B cell (primary cell): Measurements from ENCODE around the gene ARL6IP1. TPM values are rescaled to one million over a fixed set of nuclear protein-coding genes. Genes with fewer than 3 reads are reported as not detected.

ENCODE experiments used
- ATAC-seq: fragments of 200-7000 bp; cut with Tn5 transposase; one replicate; pipeline ENCODE4 v1.10.0; 2021; ENCODE audit warnings: low read depth, mild to moderate bottlenecking, moderate number of reproducible peaks, moderate library complexity
- CTCF ChIA-PET: fragments of 350-600 bp; sonication (Branson Sonifier 250); formaldehyde crosslinking; loops from one replicate; lab custom pipeline; 2021; ENCODE audit warnings: antibody characterized with exemption, inconsistent platforms; lab: Charles Lee
- POLR2A ChIA-PET: fragments of 350-600 bp; sonication (Branson Sonifier 250); formaldehyde crosslinking; loops from one replicate; lab custom pipeline; 2021; ENCODE audit warnings: antibody characterized with exemption; lab: Charles Lee
- DNase-seq: peaks from one replicate; pipeline ENCODE4 v3.0.0; 2013
- H2AFZ ChIP-seq: 2 replicates; pipeline ENCODE4 v1.6.1; 2012; ENCODE audit warnings: mild to moderate bottlenecking, low read depth, low read length; ENCODE audit not compliant: insufficient read depth, poor library complexity, severe bottlenecking
- H3K27ac ChIP-seq, 2 donors: 1 replicate in 1 of 2; 2 replicates in 1 of 2; pipeline ENCODE4 v1.5.1; 2012 to 2013; ENCODE audit warnings: low read length in 2 of 2, mild to moderate bottlenecking in 2 of 2, moderate library complexity in 1 of 2
- H3K27me3 ChIP-seq, 4 experiments: fragments of 200-600 bp in 1 of 4; sonication (generic) in 1 of 4; replicated peaks in 1 of 4; 1 replicate in 2 of 4; 2 replicates in 2 of 4; pipeline versions ENCODE4 v1.6.1 to v1.7.0; 2013 to 2016; ENCODE audit warnings: low read length in 3 of 4, mild to moderate bottlenecking in 2 of 4, mixed read lengths in 1 of 4, moderate library complexity in 1 of 4; ENCODE audit not compliant: insufficient read depth in 4 of 4, control insufficient read depth in 3 of 4; ENCODE audit errors: control extremely low read depth in 1 of 4
- H3K36me3 ChIP-seq, 2 experiments: replicated peaks in 1 of 2; 1 replicate in 1 of 2; 2 replicates in 1 of 2; pipeline versions ENCODE4 v1.6.1 to v1.7.1; 2013; ENCODE audit warnings: low read length in 1 of 2; ENCODE audit not compliant: insufficient read depth in 2 of 2, control insufficient read depth in 1 of 2; ENCODE audit errors: control extremely low read depth in 1 of 2, extremely low read depth in 1 of 2
- H3K4me1 ChIP-seq, 2 donors: fragments of 200-600 bp in 1 of 2; sonication (generic) in 1 of 2; 1 replicate in 1 of 2; 2 replicates in 1 of 2; pipeline versions ENCODE4 v1.5.1 to v1.6.1; 2013 to 2017; ENCODE audit warnings: low read length in 2 of 2; ENCODE audit not compliant: control insufficient read depth in 2 of 2, insufficient read depth in 2 of 2
- H3K4me2 ChIP-seq: replicated peaks from 2 replicates; pipeline ENCODE3; 2012; ENCODE audit warnings: mild to moderate bottlenecking, low read depth, low read length; ENCODE audit not compliant: poor library complexity, severe bottlenecking
- H3K4me3 ChIP-seq, 5 experiments: fragments of 200-600 bp in 1 of 5; sonication (generic) in 1 of 5; 1 replicate in 3 of 5; 2 replicates in 2 of 5; pipeline versions ENCODE4 v1.5.1 to v1.7.0; 2011 to 2016; ENCODE audit warnings: low read length in 4 of 5, mild to moderate bottlenecking in 4 of 5, low read depth in 2 of 5, control low read depth in 1 of 5, moderate library complexity in 1 of 5; ENCODE audit not compliant: insufficient read depth in 1 of 5; ENCODE audit errors: control extremely low read depth in 1 of 5, extremely low read depth in 1 of 5
- H3K79me2 ChIP-seq: fragments of 200-600 bp; sonication (generic); one replicate; pipeline ENCODE4 v1.6.0; 2016; ENCODE audit warnings: low read length; ENCODE audit not compliant: control insufficient read depth, insufficient read depth
- H3K9ac ChIP-seq: fragments of 200-600 bp; sonication (generic); 2 replicates; pipeline ENCODE4 v1.6.1; 2017; ENCODE audit warnings: mild to moderate bottlenecking, low read length, moderate library complexity
- H3K9me3 ChIP-seq, 3 donors: one replicate each; pipeline versions ENCODE4 v1.6.1 to v1.7.1; 2013; ENCODE audit warnings: low read length in 2 of 3; ENCODE audit not compliant: control insufficient read depth in 2 of 3, insufficient read depth in 1 of 3; ENCODE audit errors: control extremely low read depth in 1 of 3
- H4K20me1 ChIP-seq: 2 replicates; pipeline ENCODE4 v1.6.0; 2012; ENCODE audit warnings: mild to moderate bottlenecking, low read length; ENCODE audit not compliant: insufficient read depth, control insufficient read depth, poor library complexity, severe bottlenecking
- H3K27ac Mint-ChIP-seq: one replicate; pipeline ENCODE4 v1.8.0; 2021; ENCODE audit warnings: mixed read lengths
- H3K27me3 Mint-ChIP-seq: one replicate; pipeline ENCODE4 v1.8.0; 2021; ENCODE audit warnings: mixed read lengths
- H3K4me1 Mint-ChIP-seq: one replicate; pipeline ENCODE4 v1.8.0; 2021; ENCODE audit warnings: mixed read lengths
- H3K4me3 Mint-ChIP-seq: one replicate; pipeline ENCODE4 v1.8.0; 2021; ENCODE audit warnings: mixed read lengths
- H3K9me3 Mint-ChIP-seq: one replicate; pipeline ENCODE4 v1.8.0; 2022; ENCODE audit warnings: mixed read lengths; ENCODE audit not compliant: insufficient read depth
- CTCF ChIP-seq: fragments of 200-600 bp; IDR thresholded peaks from one replicate; pipeline ENCODE4 v1.8.0; 2022; ENCODE audit warnings: antibody characterized with exemption, mild to moderate bottlenecking
- EZH2 ChIP-seq: IDR thresholded peaks from 2 replicates; pipeline ENCODE4 v1.6.1; 2012; ENCODE audit warnings: borderline replicate concordance, low read depth, mild to moderate bottlenecking, moderate library complexity, low read length; ENCODE audit not compliant: insufficient read depth, poor library complexity, severe bottlenecking
- WGBS: methylation state at CpG from one replicate; pipeline ENCODE4 v1.1.5; 2013; ENCODE audit warnings: missing lambda C conversion rate; ENCODE audit not compliant: insufficient coverage; 5-methylcytosine and 5-hydroxymethylcytosine counted together
- intact Hi-C: fragments of 100-400 bp; cut with micrococcal nuclease; formaldehyde crosslinking; loops from one replicate; pipeline ENCODE4 v1.10.0; 2022
- polyA plus RNA-seq: library from polyadenylated mRNA; depleted of rRNA; stranded (reverse); fragments of >200 nt; gene quantifications from 2 replicates; pipeline ENCODE4 v1.2.3, GENCODE V29; 2012
- total RNA-seq, 2 donors: library from RNA; stranded (reverse); fragments of 120-200 nt in 1 of 2; gene quantifications; 1 replicate in 1 of 2; 2 replicates in 1 of 2; pipeline versions ENCODE4 v1.2.3 to v1.2.4, GENCODE V29; 2013 to 2022

ARL6IP1 gene
- total and polyA plus RNA-seq, 2 donors (not counting 1 experiment from before 2014, with no cell fraction given): 52.0 to 109 TPM

DNA sequence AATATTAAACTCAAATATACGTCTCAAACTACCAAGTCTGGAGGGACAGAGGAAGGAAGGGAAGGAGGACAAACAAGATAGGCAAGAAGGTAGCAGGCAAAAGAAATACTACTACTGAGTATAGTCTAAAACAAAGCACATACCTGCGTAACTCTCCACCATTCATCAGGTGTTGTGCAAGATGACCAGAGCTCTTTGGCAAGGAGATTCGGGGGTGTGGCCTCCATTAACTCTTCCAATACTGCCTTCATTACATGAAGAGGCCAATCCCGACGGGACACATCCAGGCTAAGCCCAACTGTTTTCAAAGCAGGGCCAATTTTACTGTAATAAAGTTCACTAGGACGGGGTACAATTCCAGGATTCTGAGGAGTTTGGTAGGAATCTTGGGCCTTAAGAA lies 38.2 kb upstream of the ARL6IP1 start:
- TF ChIP-seq CTCF (no peak), EZH2 (no peak)
- H3K4me3 ChIP-seq: no peak overlapping the region
- 100% methylated on average over 2 of the region's 6 CpGs for WGBS
- H2AFZ ChIP-seq: no peak overlapping the region
- no peaks in the 10 kb centered on the region for H3K79me2 ChIP-seq
- no peaks in the 10 kb centered on the region for H3K27me3 ChIP-seq
- H3K9me3 ChIP-seq: no peaks in the 10 kb centered on the region
- H3K27ac ChIP-seq: no peak overlapping the region
- Mint-ChIP-seq H3K4me1 (peaks cover 3% of the 10 kb centered on the region), H3K27me3 (no peaks in the 10 kb centered on the region), H3K4me3 (no peak overlapping the region), H3K27ac (no peak overlapping the region), H3K9me3 (no peaks in the 10 kb centered on the region)
- H3K4me2 ChIP-seq: no peak overlapping the region
- DNase-seq (no peak), ATAC-seq (no peak)
- no peaks in the 10 kb centered on the region for H4K20me1 ChIP-seq
- ChIA-PET CTCF (interaction anchor here (0.5 kb wide), 1 partner anchor 9 kb away, joined by 3 read pairs; no protein-coding TSS in a partner anchor), POLR2A (no interaction called here)
- intact Hi-C loops: no loop called here
- H3K36me3 ChIP-seq: peaks cover 13 to 85% of the 10 kb centered on the region in 2 experiments
- H3K9ac ChIP-seq: no peak overlapping the region
- no peaks in the 10 kb centered on the region for H3K4me1 ChIP-seq

- Histone ChIP-seq H3K27me3 (no peaks in the 10 kb centered on the region), H3K4me1 (no peaks in the 10 kb centered on the region), H3K9me3 (no peaks in the 10 kb centered on the region), H3K4me3 (no peak overlapping the region), H3K4me2 (no peak overlapping the region), H4K20me1 (no peaks in the 10 kb centered on the region), H3K36me3 (peaks cover 14 to 88% of the 10 kb centered on the region in 2 experiments), H3K79me2 (no peaks in the 10 kb centered on the region), H3K9ac (no peak overlapping the region), H2AFZ (no peak overlapping the region), H3K27ac (no peak overlapping the region)
- no peaks in the 10 kb centered on the region for H3K9me3 Mint-ChIP-seq
- H3K4me1 Mint-ChIP-seq: peaks cover 3% of the 10 kb centered on the region
- intact Hi-C loops: no loop called here
- no peaks in the 10 kb centered on the region for H3K27me3 Mint-ChIP-seq
- ATAC-seq: no peak
- DNase-seq: no peak
- POLR2A ChIA-PET: no interaction called here
- no peak overlapping the region for H3K27ac Mint-ChIP-seq
- CTCF ChIA-PET: no interaction called here
- TF ChIP-seq CTCF: no peak
- no peak for TF ChIP-seq EZH2
- no peak overlapping the region for H3K4me3 Mint-ChIP-seq
These were observed 35.4 kb upstream of the ARL6IP1 start for GRCh38 chr16:18836702-18837101.
